B cell (primary cell): ENCODE results near the gene PPP1R14C. TPM values are rescaled to one million over a fixed set of nuclear protein-coding genes. Genes with fewer than 3 reads are reported as not detected.

Experiments used
- ATAC-seq: fragments of 200-7000 bp; cut with Tn5 transposase; one replicate; pipeline ENCODE4 v1.10.0; 2021; ENCODE audit warnings: low read depth, mild to moderate bottlenecking, moderate number of reproducible peaks, moderate library complexity
- CTCF ChIA-PET: fragments of 350-600 bp; sonication (Branson Sonifier 250); formaldehyde crosslinking; loops from one replicate; lab custom pipeline; 2021; ENCODE audit warnings: antibody characterized with exemption, inconsistent platforms; lab: Charles Lee
- POLR2A ChIA-PET: fragments of 350-600 bp; sonication (Branson Sonifier 250); formaldehyde crosslinking; loops from one replicate; lab custom pipeline; 2021; ENCODE audit warnings: antibody characterized with exemption; lab: Charles Lee
- DNase-seq: peaks from one replicate; pipeline ENCODE4 v3.0.0; 2013
- H2AFZ ChIP-seq: 2 replicates; pipeline ENCODE4 v1.6.1; 2012; ENCODE audit warnings: mild to moderate bottlenecking, low read depth, low read length; ENCODE audit not compliant: insufficient read depth, poor library complexity, severe bottlenecking
- H3K27ac ChIP-seq, 2 donors: 1 replicate in 1 of 2; 2 replicates in 1 of 2; pipeline ENCODE4 v1.5.1; 2012 to 2013; ENCODE audit warnings: low read length in 2 of 2, mild to moderate bottlenecking in 2 of 2, moderate library complexity in 1 of 2
- H3K27me3 ChIP-seq, 4 experiments: fragments of 200-600 bp in 1 of 4; sonication (generic) in 1 of 4; replicated peaks in 1 of 4; 1 replicate in 2 of 4; 2 replicates in 2 of 4; pipeline versions ENCODE4 v1.6.1 to v1.7.0; 2013 to 2016; ENCODE audit warnings: low read length in 3 of 4, mild to moderate bottlenecking in 2 of 4, mixed read lengths in 1 of 4, moderate library complexity in 1 of 4; ENCODE audit not compliant: insufficient read depth in 4 of 4, control insufficient read depth in 3 of 4; ENCODE audit errors: control extremely low read depth in 1 of 4
- H3K36me3 ChIP-seq, 2 experiments: replicated peaks in 1 of 2; 1 replicate in 1 of 2; 2 replicates in 1 of 2; pipeline versions ENCODE4 v1.6.1 to v1.7.1; 2013; ENCODE audit warnings: low read length in 1 of 2; ENCODE audit not compliant: insufficient read depth in 2 of 2, control insufficient read depth in 1 of 2; ENCODE audit errors: control extremely low read depth in 1 of 2, extremely low read depth in 1 of 2
- H3K4me1 ChIP-seq, 2 donors: fragments of 200-600 bp in 1 of 2; sonication (generic) in 1 of 2; 1 replicate in 1 of 2; 2 replicates in 1 of 2; pipeline versions ENCODE4 v1.5.1 to v1.6.1; 2013 to 2017; ENCODE audit warnings: low read length in 2 of 2; ENCODE audit not compliant: control insufficient read depth in 2 of 2, insufficient read depth in 2 of 2
- H3K4me2 ChIP-seq: replicated peaks from 2 replicates; pipeline ENCODE3; 2012; ENCODE audit warnings: mild to moderate bottlenecking, low read depth, low read length; ENCODE audit not compliant: poor library complexity, severe bottlenecking
- H3K4me3 ChIP-seq, 5 experiments: fragments of 200-600 bp in 1 of 5; sonication (generic) in 1 of 5; 1 replicate in 3 of 5; 2 replicates in 2 of 5; pipeline versions ENCODE4 v1.5.1 to v1.7.0; 2011 to 2016; ENCODE audit warnings: low read length in 4 of 5, mild to moderate bottlenecking in 4 of 5, low read depth in 2 of 5, control low read depth in 1 of 5, moderate library complexity in 1 of 5; ENCODE audit not compliant: insufficient read depth in 1 of 5; ENCODE audit errors: control extremely low read depth in 1 of 5, extremely low read depth in 1 of 5
- H3K79me2 ChIP-seq: fragments of 200-600 bp; sonication (generic); one replicate; pipeline ENCODE4 v1.6.0; 2016; ENCODE audit warnings: low read length; ENCODE audit not compliant: control insufficient read depth, insufficient read depth
- H3K9ac ChIP-seq: fragments of 200-600 bp; sonication (generic); 2 replicates; pipeline ENCODE4 v1.6.1; 2017; ENCODE audit warnings: mild to moderate bottlenecking, low read length, moderate library complexity
- H3K9me3 ChIP-seq, 3 donors: one replicate each; pipeline versions ENCODE4 v1.6.1 to v1.7.1; 2013; ENCODE audit warnings: low read length in 2 of 3; ENCODE audit not compliant: control insufficient read depth in 2 of 3, insufficient read depth in 1 of 3; ENCODE audit errors: control extremely low read depth in 1 of 3
- H4K20me1 ChIP-seq: 2 replicates; pipeline ENCODE4 v1.6.0; 2012; ENCODE audit warnings: mild to moderate bottlenecking, low read length; ENCODE audit not compliant: insufficient read depth, control insufficient read depth, poor library complexity, severe bottlenecking
- H3K27ac Mint-ChIP-seq: one replicate; pipeline ENCODE4 v1.8.0; 2021; ENCODE audit warnings: mixed read lengths
- H3K27me3 Mint-ChIP-seq: one replicate; pipeline ENCODE4 v1.8.0; 2021; ENCODE audit warnings: mixed read lengths
- H3K4me1 Mint-ChIP-seq: one replicate; pipeline ENCODE4 v1.8.0; 2021; ENCODE audit warnings: mixed read lengths
- H3K4me3 Mint-ChIP-seq: one replicate; pipeline ENCODE4 v1.8.0; 2021; ENCODE audit warnings: mixed read lengths
- H3K9me3 Mint-ChIP-seq: one replicate; pipeline ENCODE4 v1.8.0; 2022; ENCODE audit warnings: mixed read lengths; ENCODE audit not compliant: insufficient read depth
- CTCF ChIP-seq: fragments of 200-600 bp; IDR thresholded peaks from one replicate; pipeline ENCODE4 v1.8.0; 2022; ENCODE audit warnings: antibody characterized with exemption, mild to moderate bottlenecking
- EZH2 ChIP-seq: IDR thresholded peaks from 2 replicates; pipeline ENCODE4 v1.6.1; 2012; ENCODE audit warnings: borderline replicate concordance, low read depth, mild to moderate bottlenecking, moderate library complexity, low read length; ENCODE audit not compliant: insufficient read depth, poor library complexity, severe bottlenecking
- WGBS: methylation state at CpG from one replicate; pipeline ENCODE4 v1.1.5; 2013; ENCODE audit warnings: missing lambda C conversion rate; ENCODE audit not compliant: insufficient coverage; 5-methylcytosine and 5-hydroxymethylcytosine counted together
- intact Hi-C: fragments of 100-400 bp; cut with micrococcal nuclease; formaldehyde crosslinking; loops from one replicate; pipeline ENCODE4 v1.10.0; 2022
- polyA plus RNA-seq: library from polyadenylated mRNA; depleted of rRNA; stranded (reverse); fragments of >200 nt; gene quantifications from 2 replicates; pipeline ENCODE4 v1.2.3, GENCODE V29; 2012
- total RNA-seq, 2 donors: library from RNA; stranded (reverse); fragments of 120-200 nt in 1 of 2; gene quantifications; 1 replicate in 1 of 2; 2 replicates in 1 of 2; pipeline versions ENCODE4 v1.2.3 to v1.2.4, GENCODE V29; 2013 to 2022

The PPP1R14C gene
- total and polyA plus RNA-seq, 2 donors (not counting 1 experiment from before 2014, with no cell fraction given): not detected

GRCh38 chr6:150293423-150294173 is 150.8 kb downstream of the PPP1R14C start:
- H3K9me3 Mint-ChIP-seq: peaks cover 9% of the 10 kb centered on the region
- WGBS: no CpG with 5 or more reads among the region's 2 CpGs
- H3K27me3 Mint-ChIP-seq: peaks cover 29% of the 10 kb centered on the region
- intact Hi-C loops: no loop called here
- Histone ChIP-seq H3K27me3 (peaks cover 0 to 25% (median 3%) of the 10 kb centered on the region in 4 experiments), H3K79me2 (no peaks in the 10 kb centered on the region), H3K36me3 (no peaks in the 10 kb centered on the region), H3K4me3 (no peak overlapping the region), H4K20me1 (no peaks in the 10 kb centered on the region), H3K4me1 (no peaks in the 10 kb centered on the region), H2AFZ (no peak overlapping the region), H3K27ac (no peak overlapping the region), H3K9ac (no peak overlapping the region), H3K9me3 (peaks cover 0 to 24% (median 11%) of the 10 kb centered on the region in 3 donors), H3K4me2 (no peak overlapping the region)
- H3K4me1 Mint-ChIP-seq: no peaks in the 10 kb centered on the region
- ATAC-seq (no peak), DNase-seq (no peak)
- no peak for TF ChIP-seq CTCF
- no peak overlapping the region for H3K27ac Mint-ChIP-seq
- ChIA-PET POLR2A (no interaction called here), CTCF (no interaction called here)
- no peak overlapping the region for H3K4me3 Mint-ChIP-seq

- CTCF ChIA-PET: no interaction called here
- no peaks in the 10 kb centered on the region for H4K20me1 ChIP-seq
- H3K36me3 ChIP-seq: no peaks in the 10 kb centered on the region
- DNase-seq: no peak
- H3K27ac Mint-ChIP-seq: no peak overlapping the region
- no peak overlapping the region for H3K9ac ChIP-seq
- no peak overlapping the region for H3K4me3 Mint-ChIP-seq
- H2AFZ ChIP-seq: no peak overlapping the region
- H3K4me3 ChIP-seq: no peak overlapping the region
- 80% methylated on average over 1 of the region's 2 CpGs for WGBS
- H3K9me3 Mint-ChIP-seq: peaks cover 9% of the 10 kb centered on the region
- peaks cover 0 to 24% (median 11%) of the 10 kb centered on the region in 3 donors for H3K9me3 ChIP-seq
- no peak overlapping the region for H3K4me2 ChIP-seq
- H3K27me3 Mint-ChIP-seq: peaks cover 18% of the 10 kb centered on the region
- H3K4me1 Mint-ChIP-seq: no peaks in the 10 kb centered on the region
- no peaks in the 10 kb centered on the region for H3K4me1 ChIP-seq
- H3K27me3 ChIP-seq: peaks cover 0 to 20% (median 3%) of the 10 kb centered on the region in 4 experiments
- POLR2A ChIA-PET: no interaction called here
- TF ChIP-seq CTCF (no peak), EZH2 (no peak)
- intact Hi-C loops: no loop called here
- no peak overlapping the region for H3K27ac ChIP-seq
- no peak for ATAC-seq
- no peaks in the 10 kb centered on the region for H3K79me2 ChIP-seq
Measured at GRCh38 chr6:150296890-150297289, 154.0 kb downstream of the PPP1R14C start.
